Keratinocyte (primary cell): Measurements from ENCODE around the gene MSANTD2. TPM values are rescaled to one million over a fixed set of nuclear protein-coding genes. Genes with fewer than 3 reads are reported as not detected.

ENCODE experiments used
- DNase-seq: peaks from one replicate; pipeline ENCODE4 v3.0.0-alpha.2; 2011; ENCODE audit warnings: low read depth, missing footprints, low spot score
- FAIRE-seq: peaks from 2 replicates; lab custom pipeline; 2011; peaks lifted over from hg19 to GRCh38; lab: Jason Lieb, UNC
- H2AFZ ChIP-seq: 2 replicates; pipeline ENCODE4 v1.6.0; 2012; ENCODE audit warnings: low read length, control low read depth, inconsistent platforms; ENCODE audit not compliant: control insufficient read depth
- H3K27ac ChIP-seq: 2 replicates; pipeline ENCODE4 v1.5.1; 2011; ENCODE audit warnings: low read length; ENCODE audit not compliant: control insufficient read depth, insufficient read depth
- H3K27me3 ChIP-seq: 3 replicates; pipeline ENCODE4 v1.6.0; 2011; ENCODE audit warnings: low read length; ENCODE audit not compliant: control insufficient read depth, insufficient read depth; ENCODE audit errors: extremely low read depth
- H3K36me3 ChIP-seq, 2 experiments: 2 replicates in 1 of 2; 3 replicates in 1 of 2; pipeline ENCODE4 v1.5.1; 2011; ENCODE audit warnings: low read length in 2 of 2, mild to moderate bottlenecking in 1 of 2; ENCODE audit not compliant: control insufficient read depth in 2 of 2, insufficient read depth in 2 of 2; ENCODE audit errors: extremely low read depth in 1 of 2
- H3K4me1 ChIP-seq: 3 replicates; pipeline ENCODE4 v1.5.1; 2011; ENCODE audit warnings: low read length; ENCODE audit not compliant: control insufficient read depth, insufficient read depth; ENCODE audit errors: extremely low read depth
- H3K4me2 ChIP-seq: 3 replicates; pipeline ENCODE4 v1.6.0; 2011; ENCODE audit warnings: low read depth, low read length; ENCODE audit not compliant: control insufficient read depth, insufficient read depth; ENCODE audit errors: extremely low read depth
- H3K4me3 ChIP-seq, 3 experiments: fragments of 200-600 bp in 1 of 3; sonication (generic) in 1 of 3; 2 replicates in 2 of 3; 3 replicates in 1 of 3; pipeline ENCODE4 v1.5.1; 2011 to 2016; ENCODE audit warnings: low read length in 3 of 3, mild to moderate bottlenecking in 3 of 3, control low read depth in 2 of 3, inconsistent platforms in 1 of 3, low read depth in 1 of 3, mixed read lengths in 1 of 3, mixed run types in 1 of 3, moderate library complexity in 1 of 3; ENCODE audit not compliant: control insufficient read depth in 2 of 3, insufficient read depth in 2 of 3; ENCODE audit errors: extremely low read depth in 1 of 3
- H3K79me2 ChIP-seq: 2 replicates; pipeline ENCODE4 v1.6.0; 2012; ENCODE audit warnings: low read length; ENCODE audit not compliant: control insufficient read depth, insufficient read depth
- H3K9ac ChIP-seq: 3 replicates; pipeline ENCODE4 v1.6.0; 2011; ENCODE audit warnings: low read length; ENCODE audit not compliant: control insufficient read depth, insufficient read depth; ENCODE audit errors: extremely low read depth
- H3K9me1 ChIP-seq: 3 replicates; pipeline ENCODE4 v1.6.0; 2011; ENCODE audit warnings: low read length; ENCODE audit not compliant: control insufficient read depth, insufficient read depth; ENCODE audit errors: extremely low read depth
- H3K9me3 ChIP-seq: 2 replicates; pipeline ENCODE4 v1.5.1; 2012; ENCODE audit warnings: low read depth, low read length; ENCODE audit not compliant: control insufficient read depth
- H4K20me1 ChIP-seq: 3 replicates; pipeline ENCODE4 v1.6.0; 2011; ENCODE audit warnings: low read length; ENCODE audit not compliant: control insufficient read depth, insufficient read depth; ENCODE audit errors: extremely low read depth
- CTCF ChIP-seq, 3 experiments: IDR thresholded peaks in 1 of 3; conservative IDR thresholded peaks in 1 of 3; optimal IDR thresholded peaks in 1 of 3; 2 replicates in 2 of 3; 3 replicates in 1 of 3; pipeline versions ENCODE3 to v1.5.1; 2011; ENCODE audit warnings: low read length in 3 of 3, mild to moderate bottlenecking in 3 of 3, moderate library complexity in 2 of 3, control low read depth in 1 of 3, inconsistent platforms in 1 of 3; ENCODE audit not compliant: insufficient read depth in 2 of 3; ENCODE audit errors: extremely low read depth in 1 of 3
- EZH2 ChIP-seq: IDR thresholded peaks from one replicate; pipeline ENCODE4 v1.6.1; 2012; ENCODE audit warnings: inconsistent platforms, mild to moderate bottlenecking, low read length, moderate library complexity
- dilution Hi-C: fragments of 300-500 bp; cut with MboI; formaldehyde crosslinking; loops from one replicate; pipeline ENCODE4 v1.7.0; 2020; ENCODE audit warnings: low sequenced_read_pairs; ENCODE audit not compliant: extremely low pct_ligation_motif_present
- polyA plus RNA-seq, 5 experiments: library from polyadenylated mRNA; depleted of rRNA in 3 of 5; stranded (reverse) in 3 of 5; stranded (forward) in 1 of 5; unstranded in 1 of 5; fragments of >200 nt; gene quantifications; 1 replicate in 1 of 5; 2 replicates in 3 of 5; 3 replicates in 1 of 5; pipeline versions ENCODE4 v1.2.1 to v1.2.3, GENCODE V29; 2011 to 2012; ENCODE audit warnings: missing spikeins in 2 of 5, low read depth in 1 of 5, low replicate concordance in 1 of 5

MSANTD2 gene
- polyA plus RNA-seq, 1 donor (not counting 4 experiments of a cell fraction or from before 2014, with no cell fraction given), result 6.6 TPM

- H3K27me3 ChIP-seq, result peaks cover 38% of the 10 kb centered on the region
- H3K36me3 ChIP-seq, result no peaks in the 10 kb centered on the region
- no peak overlapping the region for H3K4me2 ChIP-seq
- H4K20me1 ChIP-seq, result no peaks in the 10 kb centered on the region
- TF ChIP-seq CTCF (optimal IDR thresholded peaks at IDR 0.05 in 1 of 3, IDR thresholded peaks at IDR 0.05 in 1 of 3, conservative IDR thresholded peaks at IDR 0.05 in 1 of 3; ENCODE audit: extremely low read depth in 1 of 3, insufficient read depth in 2 of 3, low read length in 3 of 3), result no peak
- TF ChIP-seq EZH2, result no peak
- DNase-seq (no peak), FAIRE-seq (no peak)
- H3K4me1 ChIP-seq, result no peaks in the 10 kb centered on the region
- H3K9me3 ChIP-seq, result no peaks in the 10 kb centered on the region
- no peaks in the 10 kb centered on the region for H3K9me1 ChIP-seq
- no peak overlapping the region for H3K9ac ChIP-seq
- no peak overlapping the region for H2AFZ ChIP-seq
- H3K27ac ChIP-seq, result no peak overlapping the region
- no peaks in the 10 kb centered on the region for H3K79me2 ChIP-seq
- dilution Hi-C loops, result no loop called here
- H3K4me3 ChIP-seq, result no peak overlapping the region
Measured at GRCh38 chr11:124814739-124815138, 14.5 kb upstream of the MSANTD2 start.

DNA sequence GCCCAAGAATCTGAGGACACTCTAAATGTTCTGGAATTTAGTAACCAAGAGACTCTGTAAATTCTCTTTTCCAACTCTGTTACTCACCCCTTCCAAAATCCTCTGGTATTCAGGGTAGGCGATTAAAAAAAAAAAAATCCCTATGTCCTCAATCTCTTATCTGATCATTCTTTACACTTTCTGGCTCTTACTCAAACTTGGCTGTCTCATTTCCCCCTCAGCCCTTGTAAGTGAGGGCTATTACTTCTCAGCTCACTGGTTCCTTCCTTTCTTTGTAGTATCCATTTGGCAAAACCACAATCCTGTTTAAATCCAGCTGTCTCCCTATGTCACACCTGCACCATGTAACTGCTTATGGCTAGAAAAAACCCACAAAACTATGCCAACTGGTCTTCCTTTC lies 12.7 kb upstream of the MSANTD2 start:
- DNase-seq, result no peak
- no peak overlapping the region for H3K27ac ChIP-seq
- H3K9me3 ChIP-seq, result no peaks in the 10 kb centered on the region
- H2AFZ ChIP-seq, result no peak overlapping the region
- no peaks in the 10 kb centered on the region for H3K4me1 ChIP-seq
- H3K4me3 ChIP-seq, result no peak overlapping the region
- H3K9ac ChIP-seq, result no peak overlapping the region
- no peaks in the 10 kb centered on the region for H4K20me1 ChIP-seq
- no peaks in the 10 kb centered on the region for H3K36me3 ChIP-seq
- no peak overlapping the region for H3K4me2 ChIP-seq
- dilution Hi-C loops, result no loop called here
- FAIRE-seq, result no peak
- TF ChIP-seq CTCF (optimal IDR thresholded peaks at IDR 0.05 in 1 of 3, IDR thresholded peaks at IDR 0.05 in 1 of 3, conservative IDR thresholded peaks at IDR 0.05 in 1 of 3; ENCODE audit: extremely low read depth in 1 of 3, insufficient read depth in 2 of 3, low read length in 3 of 3), result no peak
- no peak for TF ChIP-seq EZH2
- H3K79me2 ChIP-seq, result no peaks in the 10 kb centered on the region
- H3K9me1 ChIP-seq, result no peaks in the 10 kb centered on the region
- H3K27me3 ChIP-seq, result peaks cover 29% of the 10 kb centered on the region
